HCEC 1CT (cell line): Measurements from ENCODE around the gene PHPT1.

Experiments
- DNase-seq: peaks from one replicate; pipeline ENCODE4 v3.0.0-alpha.2; 2017

The PHPT1 gene

GRCh38 chr9:136889858-136890257, 40.6 kb downstream of the PHPT1 start:
- DNase-seq, result no peak

- DNase-seq, result no peak
Observed at GRCh38 chr9:136890661-136891060, 41.5 kb downstream of the PHPT1 start.

- DNase-seq, result no peak
Observed at GRCh38 chr9:136896027-136896426, 46.8 kb downstream of the PHPT1 start.

- DNase-seq, result no peak
Observed at GRCh38 chr9:136898483-136899100, 49.4 kb downstream of the PHPT1 start.

- DNase-seq, result no peak
Observed at GRCh38 chr9:136899196-136899595, 50.0 kb downstream of the PHPT1 start.

GRCh38 chr9:136900556-136900955, 51.3 kb downstream of the PHPT1 start:
- no peak for DNase-seq
